GM23248 (cell line): ENCODE data around the gene KDF1. TPM values are rescaled to one million over a fixed set of nuclear protein-coding genes. Genes with fewer than 3 reads are reported as not detected.
A peak's percentile ranks its signal among the peaks of the same experiment; 100 is the strongest.

Source experiments
- DNase-seq: peaks from one replicate; pipeline ENCODE4 v3.0.0-alpha.2; 2015
- H2AFZ ChIP-seq: fragments of 200-600 bp; sonication (generic); 2 replicates; pipeline ENCODE4 v1.6.1; 2016; ENCODE audit warnings: antibody characterized with exemption
- H3F3A ChIP-seq: fragments of 200-600 bp; sonication (generic); 2 replicates; pipeline ENCODE4 v1.6.1; 2016; ENCODE audit warnings: mild to moderate bottlenecking, antibody characterized with exemption, mixed run types; ENCODE audit not compliant: insufficient read depth
- H3K27ac ChIP-seq: fragments of 200-600 bp; sonication (generic); 2 replicates; pipeline ENCODE4 v1.5.1; 2016; ENCODE audit warnings: mild to moderate bottlenecking
- H3K27me3 ChIP-seq: fragments of 200-600 bp; sonication (generic); replicated peaks from 2 replicates; pipeline ENCODE4 v1.6.1; 2016; ENCODE audit warnings: mild to moderate bottlenecking; ENCODE audit not compliant: insufficient read depth
- H3K36me3 ChIP-seq: fragments of 200-600 bp; sonication (generic); 2 replicates; pipeline ENCODE4 v1.6.1; 2016; ENCODE audit warnings: low read depth, mild to moderate bottlenecking
- H3K4me1 ChIP-seq: fragments of 200-600 bp; sonication (generic); 2 replicates; pipeline ENCODE4 v1.6.1; 2016; ENCODE audit warnings: mild to moderate bottlenecking; ENCODE audit not compliant: insufficient read depth
- H3K4me2 ChIP-seq: fragments of 200-600 bp; sonication (generic); one replicate; pipeline ENCODE4 v1.6.1; 2016; ENCODE audit warnings: mild to moderate bottlenecking; ENCODE audit not compliant: unreplicated experiment
- H3K4me3 ChIP-seq: fragments of 200-600 bp; sonication (generic); 2 replicates; pipeline ENCODE4 v1.5.1; 2016; ENCODE audit warnings: mild to moderate bottlenecking
- H3K79me2 ChIP-seq: fragments of 200-600 bp; sonication (generic); 2 replicates; pipeline ENCODE4 v1.6.1; 2016; ENCODE audit warnings: mild to moderate bottlenecking; ENCODE audit not compliant: insufficient read depth
- H3K9ac ChIP-seq: fragments of 200-600 bp; sonication (generic); 2 replicates; pipeline ENCODE4 v1.6.1; 2016; ENCODE audit warnings: mild to moderate bottlenecking
- H3K9me2 ChIP-seq: fragments of 200-600 bp; sonication (generic); 2 replicates; pipeline ENCODE4 v1.6.1; 2016; ENCODE audit warnings: mixed run types, mild to moderate bottlenecking, moderate library complexity; ENCODE audit not compliant: insufficient read depth
- H3K9me3 ChIP-seq: fragments of 200-600 bp; sonication (generic); one replicate; pipeline ENCODE4 v1.6.1; 2017; ENCODE audit warnings: low read depth
- H4K20me1 ChIP-seq: fragments of 200-600 bp; sonication (generic); 2 replicates; pipeline ENCODE4 v1.6.0; 2016; ENCODE audit not compliant: insufficient read depth
- EZH2 ChIP-seq: fragments of 200-600 bp; sonication (generic); IDR thresholded peaks from 2 replicates; pipeline ENCODE4 v1.6.1; 2018; ENCODE audit warnings: antibody characterized with exemption, mild to moderate bottlenecking; ENCODE audit not compliant: insufficient read depth, poor library complexity, severe bottlenecking
- EZH2phosphoT487 ChIP-seq: fragments of 200-600 bp; sonication (generic); IDR thresholded peaks from 2 replicates; pipeline ENCODE4 v1.6.1; 2018; ENCODE audit warnings: antibody characterized with exemption, moderate library complexity, mild to moderate bottlenecking, low read depth; ENCODE audit not compliant: insufficient read depth
- WGBS, 2 experiments: methylation state at CpG; one replicate each; pipeline ENCODE4 v1.1.6; 2015 to 2017; ENCODE audit warnings: low lambda C conversion rate in 2 of 2, low coverage in 1 of 2; ENCODE audit errors: missing lambda C conversion rate in 2 of 2; 5-methylcytosine and 5-hydroxymethylcytosine counted together
- in situ Hi-C: fragments of 300-500 bp; cut with MboI; formaldehyde crosslinking; loops from 2 replicates; pipeline ENCODE4 v1.15.0; 2020
- polyA plus RNA-seq: library from polyadenylated mRNA; unstranded; fragments of >200 nt; fragmentation: Nextera tagmentation; extraction: Ambion mirVana; gene quantifications from 2 replicates; pipeline ENCODE4 v1.2.1, GENCODE V29; 2016
- total RNA-seq: library from RNA; depleted of rRNA; stranded (reverse); fragments of >200 nt; shearing (Covaris generic); gene quantifications from 2 replicates; pipeline ENCODE4 v1.2.3, GENCODE V29; 2014

Gene KDF1
- total and polyA plus RNA-seq, 2 experiments from 2014 or later = not detected

- H3K9me3 ChIP-seq = no peaks in the 10 kb centered on the region
- peaks cover 15% of the 10 kb centered on the region for H3K36me3 ChIP-seq
- TF ChIP-seq EZH2phosphoT487 = no peak
- TF ChIP-seq EZH2 = no peak
- WGBS, 2 experiments = 37 to 38% methylated on average over 7 of the region's 7 CpGs
- DNase-seq = peak; percentile 97
- peak overlapping the region; percentile 91 for H3K27ac ChIP-seq
- no peaks in the 10 kb centered on the region for H3K27me3 ChIP-seq
- peak overlapping the region; percentile 82 for H3K4me3 ChIP-seq
- H3K4me1 ChIP-seq = peaks cover 61% of the 10 kb centered on the region
- H3K79me2 ChIP-seq = peaks cover 34% of the 10 kb centered on the region
- no peaks in the 10 kb centered on the region for H3K9me2 ChIP-seq
- in situ Hi-C loops = no loop called here
- H3K4me2 ChIP-seq = peak overlapping the region; percentile 65
- H4K20me1 ChIP-seq = no peaks in the 10 kb centered on the region; the same call in 1 of the 2 replicates
- peaks cover 92% of the 10 kb centered on the region for H3F3A ChIP-seq
- H2AFZ ChIP-seq = no peak overlapping the region
- peak overlapping the region; percentile 91 for H3K9ac ChIP-seq
Measured at GRCh38 chr1:26999440-26999987, 39.2 kb upstream of the KDF1 start.

- Histone ChIP-seq H3K36me3 (peaks cover 15% of the 10 kb centered on the region), H3F3A (peaks cover 85% of the 10 kb centered on the region), H3K4me1 (peaks cover 61% of the 10 kb centered on the region), H3K27ac (peak overlapping the region; percentile 91), H4K20me1 (no peaks in the 10 kb centered on the region; the same call in 1 of the 2 replicates), H3K9me3 (no peaks in the 10 kb centered on the region), H3K4me3 (peak overlapping the region; percentile 82), H2AFZ (no peak overlapping the region), H3K9me2 (no peaks in the 10 kb centered on the region), H3K27me3 (no peaks in the 10 kb centered on the region), H3K79me2 (peaks cover 39% of the 10 kb centered on the region), H3K9ac (peak overlapping the region; percentile 91), H3K4me2 (peak overlapping the region; percentile 96)
- TF ChIP-seq EZH2 = no peak
- no peak for TF ChIP-seq EZH2phosphoT487
- in situ Hi-C loops = no loop called here
- DNase-seq = peak; percentile 77
- 66 to 73% methylated on average over 11 of the region's 11 CpGs for WGBS, 2 experiments
Measured at GRCh38 chr1:26998429-26999300, 38.4 kb upstream of the KDF1 start.

GRCh38 chr1:26996665-26997064 lies 36.4 kb upstream of the KDF1 start:
- Histone ChIP-seq H3K4me3 (peak overlapping the region; percentile 82), H3K9ac (peak overlapping the region; percentile 91)
- 68 to 75% methylated on average over 4 of the region's 4 CpGs for WGBS, 2 experiments

GRCh38 chr1:26996024-26996423 lies 35.8 kb upstream of the KDF1 start:
- Histone ChIP-seq H3K27me3 (no peaks in the 10 kb centered on the region), H3F3A (peaks cover 67% of the 10 kb centered on the region), H3K4me1 (peaks cover 70% of the 10 kb centered on the region), H3K9me3 (no peaks in the 10 kb centered on the region), H3K9me2 (no peaks in the 10 kb centered on the region), H3K9ac (peak overlapping the region; percentile 91), H3K79me2 (peaks cover 41% of the 10 kb centered on the region), H3K4me3 (peak overlapping the region; percentile 82), H2AFZ (no peak overlapping the region), H3K27ac (peak overlapping the region; percentile 91), H4K20me1 (no peaks in the 10 kb centered on the region; the same call in 1 of the 2 replicates), H3K36me3 (peaks cover 15% of the 10 kb centered on the region), H3K4me2 (peak overlapping the region; percentile 96)
- WGBS, 2 experiments = 33 to 41% methylated on average over 1 of the region's 1 CpG
- DNase-seq = peak; percentile 79
- in situ Hi-C loops = no loop called here
- TF ChIP-seq EZH2phosphoT487 (no peak), EZH2 (no peak)

More at GRCh38 chr1:26996665-26997064, 36.4 kb upstream of the KDF1 start:
- no peak for DNase-seq
- H3K36me3 ChIP-seq = peaks cover 15% of the 10 kb centered on the region
- H3K27me3 ChIP-seq = no peaks in the 10 kb centered on the region
- in situ Hi-C loops = no loop called here
- peaks cover 70% of the 10 kb centered on the region for H3F3A ChIP-seq
- no peaks in the 10 kb centered on the region for H3K9me2 ChIP-seq
- H2AFZ ChIP-seq = no peak overlapping the region
- no peak for TF ChIP-seq EZH2phosphoT487
- TF ChIP-seq EZH2 = no peak
- H3K27ac ChIP-seq = peak overlapping the region; percentile 91
- no peaks in the 10 kb centered on the region for H3K9me3 ChIP-seq
- no peaks in the 10 kb centered on the region; the same call in 1 of the 2 replicates for H4K20me1 ChIP-seq
- peak overlapping the region; percentile 96 for H3K4me2 ChIP-seq
- peaks cover 41% of the 10 kb centered on the region for H3K79me2 ChIP-seq
- H3K4me1 ChIP-seq = peaks cover 67% of the 10 kb centered on the region
